NOMO-1 treated with DMSO at 0.1 percent for 48 hours (cell line): Measurements from ENCODE around the gene WFDC2.
"Not testable (repeated sequence)": the region's sequence is repeated elsewhere in the genome, so short reads cannot be mapped to it uniquely, and the experiment has no call there.

Experiments used
- DNase-seq: peaks from one replicate; lab custom pipeline; 2025; ENCODE audit not compliant: unreplicated experiment; lab: John Stamatoyannopoulos, UW

The WFDC2 gene

GRCh38 chr20:45450097-45450818 is 19.3 kb upstream of the WFDC2 start:
- peak; percentile 95 for DNase-seq

GRCh38 chr20:45452238-45452637 is 17.3 kb upstream of the WFDC2 start:
- no peak for DNase-seq

- DNase-seq: peak; percentile 85
Measured at GRCh38 chr20:45452772-45453691, 16.5 kb upstream of the WFDC2 start.

GRCh38 chr20:45456632-45457031 is 12.9 kb upstream of the WFDC2 start:
- DNase-seq: peak; percentile 33

- no peak for DNase-seq
Measured at GRCh38 chr20:45459606-45460005, 9.9 kb upstream of the WFDC2 start.

- no peak for DNase-seq
Measured at GRCh38 chr20:45461225-45461624, 8.3 kb upstream of the WFDC2 start.

GRCh38 chr20:45462711-45463509 is 6.6 kb upstream of the WFDC2 start:
- DNase-seq: no peak

GRCh38 chr20:45463709-45464108 is 5.8 kb upstream of the WFDC2 start:
- no peak for DNase-seq

GRCh38 chr20:45465491-45466266 is 3.9 kb upstream of the WFDC2 start:
- peak; percentile 72 for DNase-seq

GRCh38 chr20:45467172-45467571 is 2.4 kb upstream of the WFDC2 start:
- DNase-seq: no peak

- DNase-seq: no peak
Measured at GRCh38 chr20:45467861-45468260, 1.7 kb upstream of the WFDC2 start.

- peak; percentile 19 for DNase-seq
Measured at GRCh38 chr20:45470262-45470931, 844 bp downstream of the WFDC2 start.

GRCh38 chr20:45470937-45471336 is 1.4 kb downstream of the WFDC2 start:
- peak; percentile 21 for DNase-seq

- not testable (repeated sequence) for DNase-seq
Measured at GRCh38 chr20:45472286-45472685, 2.7 kb downstream of the WFDC2 start.

- not testable (repeated sequence) for DNase-seq
Measured at GRCh38 chr20:45477530-45478148, 8.1 kb downstream of the WFDC2 start.

GRCh38 chr20:45479822-45480221 is 10.3 kb downstream of the WFDC2 start:
- DNase-seq: no peak

- no peak for DNase-seq
Measured at GRCh38 chr20:45484676-45485075, 15.1 kb downstream of the WFDC2 start.

- no peak for DNase-seq
Measured at GRCh38 chr20:45485388-45485787, 15.8 kb downstream of the WFDC2 start.

- DNase-seq: peak; percentile 15
Measured at GRCh38 chr20:45487231-45487635, 17.7 kb downstream of the WFDC2 start.
